VCaP (cell line): ENCODE results near the gene PIF1.

ENCODE experiments used
- H3K27ac ChIP-seq: fragments of 450-650 bp; 2 replicates; pipeline ENCODE4 v1.5.1; 2017
- CTCF ChIP-seq: fragments of 450-650 bp; conservative IDR thresholded peaks from 2 replicates; pipeline ENCODE4 v1.5.1; 2017; ENCODE audit warnings: mild to moderate bottlenecking, moderate library complexity

PIF1 gene

GRCh38 chr15:64767203-64767602 is 58.2 kb downstream of the PIF1 start:
- no peak for TF ChIP-seq CTCF
- H3K27ac ChIP-seq = no peak overlapping the region

GRCh38 chr15:64766058-64766457 is 59.4 kb downstream of the PIF1 start:
- TF ChIP-seq CTCF = no peak

More at GRCh38 chr15:64766058-64766457, 59.4 kb downstream of the PIF1 start:
- H3K27ac ChIP-seq = no peak overlapping the region
